Neural cell (in vitro differentiated cells): ENCODE results near the gene F13A1.

Source experiments
- EP300 ChIP-seq: fragments of 450-650 bp; conservative IDR thresholded peaks from 2 replicates; pipeline ENCODE4 v1.6.1; 2014; ENCODE audit warnings: antibody characterized with exemption, mild to moderate bottlenecking, moderate library complexity; ENCODE audit not compliant: poor library complexity, severe bottlenecking
- EZH2 ChIP-seq: fragments of 200-600, 300-800 bp; shearing (Covaris generic), sonication (generic); IDR thresholded peaks from 2 replicates; pipeline ENCODE4 v1.6.1; 2014; ENCODE audit warnings: antibody characterized with exemption, low read length, borderline replicate concordance, mild to moderate bottlenecking; ENCODE audit not compliant: insufficient read depth, poor library complexity, severe bottlenecking
- MXI1 ChIP-seq: fragments of 450-650 bp; conservative IDR thresholded peaks from 2 replicates; pipeline ENCODE4 v1.6.1; 2014; ENCODE audit warnings: antibody characterized with exemption, mild to moderate bottlenecking; ENCODE audit not compliant: poor library complexity, severe bottlenecking
- POLR2AphosphoS5 ChIP-seq: IDR thresholded peaks from 2 replicates; pipeline ENCODE4 v1.6.1; 2012
- RAD21 ChIP-seq: fragments of 450-650 bp; conservative IDR thresholded peaks from 2 replicates; pipeline ENCODE4 v1.6.1; 2014; ENCODE audit warnings: antibody characterized with exemption, mild to moderate bottlenecking, moderate library complexity
- TAF1 ChIP-seq: IDR thresholded peaks from 2 replicates; pipeline ENCODE4 v1.6.1; 2012; ENCODE audit warnings: low read depth
- TF ChIP-seq, protein P1 (sequence below): fragments of 450-650 bp; IDR thresholded peaks from 2 replicates; pipeline ENCODE4 v1.5.1; 2014; ENCODE audit warnings: antibody characterized with exemption, mild to moderate bottlenecking, moderate library complexity; ENCODE audit not compliant: poor library complexity, severe bottlenecking
- TF ChIP-seq, protein P2 (sequence below): IDR thresholded peaks from 2 replicates; pipeline ENCODE4 v1.6.1; 2012; ENCODE audit warnings: borderline replicate concordance

DNA sequence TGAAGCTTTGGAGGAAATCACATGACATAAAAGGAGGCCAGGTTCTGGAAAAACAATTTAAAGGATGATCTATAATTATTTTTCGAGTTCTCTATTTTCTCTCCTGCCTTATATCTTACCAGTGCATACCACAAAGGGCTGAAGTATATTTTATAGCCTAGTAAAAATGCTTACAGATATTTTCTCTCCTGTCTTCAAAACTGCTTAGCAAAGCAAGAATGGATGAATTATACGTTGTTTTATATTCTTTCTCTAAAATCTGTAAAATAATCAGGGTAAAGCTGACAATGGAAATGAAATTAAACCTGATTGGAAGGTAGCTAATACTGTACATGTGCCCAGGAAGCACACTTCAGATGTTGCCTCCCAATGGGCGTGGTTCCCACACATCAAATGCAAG lies 123.7 kb downstream of the F13A1 start:
- TF ChIP-seq EZH2 (no peak), POLR2AphosphoS5 (no peak), EP300 (no peak), RAD21 (no peak), MXI1 (no peak), TAF1 (no peak)
- TF ChIP-seq, protein P1, sequence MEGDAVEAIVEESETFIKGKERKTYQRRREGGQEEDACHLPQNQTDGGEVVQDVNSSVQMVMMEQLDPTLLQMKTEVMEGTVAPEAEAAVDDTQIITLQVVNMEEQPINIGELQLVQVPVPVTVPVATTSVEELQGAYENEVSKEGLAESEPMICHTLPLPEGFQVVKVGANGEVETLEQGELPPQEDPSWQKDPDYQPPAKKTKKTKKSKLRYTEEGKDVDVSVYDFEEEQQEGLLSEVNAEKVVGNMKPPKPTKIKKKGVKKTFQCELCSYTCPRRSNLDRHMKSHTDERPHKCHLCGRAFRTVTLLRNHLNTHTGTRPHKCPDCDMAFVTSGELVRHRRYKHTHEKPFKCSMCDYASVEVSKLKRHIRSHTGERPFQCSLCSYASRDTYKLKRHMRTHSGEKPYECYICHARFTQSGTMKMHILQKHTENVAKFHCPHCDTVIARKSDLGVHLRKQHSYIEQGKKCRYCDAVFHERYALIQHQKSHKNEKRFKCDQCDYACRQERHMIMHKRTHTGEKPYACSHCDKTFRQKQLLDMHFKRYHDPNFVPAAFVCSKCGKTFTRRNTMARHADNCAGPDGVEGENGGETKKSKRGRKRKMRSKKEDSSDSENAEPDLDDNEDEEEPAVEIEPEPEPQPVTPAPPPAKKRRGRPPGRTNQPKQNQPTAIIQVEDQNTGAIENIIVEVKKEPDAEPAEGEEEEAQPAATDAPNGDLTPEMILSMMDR: no peak
- TF ChIP-seq, protein P2, sequence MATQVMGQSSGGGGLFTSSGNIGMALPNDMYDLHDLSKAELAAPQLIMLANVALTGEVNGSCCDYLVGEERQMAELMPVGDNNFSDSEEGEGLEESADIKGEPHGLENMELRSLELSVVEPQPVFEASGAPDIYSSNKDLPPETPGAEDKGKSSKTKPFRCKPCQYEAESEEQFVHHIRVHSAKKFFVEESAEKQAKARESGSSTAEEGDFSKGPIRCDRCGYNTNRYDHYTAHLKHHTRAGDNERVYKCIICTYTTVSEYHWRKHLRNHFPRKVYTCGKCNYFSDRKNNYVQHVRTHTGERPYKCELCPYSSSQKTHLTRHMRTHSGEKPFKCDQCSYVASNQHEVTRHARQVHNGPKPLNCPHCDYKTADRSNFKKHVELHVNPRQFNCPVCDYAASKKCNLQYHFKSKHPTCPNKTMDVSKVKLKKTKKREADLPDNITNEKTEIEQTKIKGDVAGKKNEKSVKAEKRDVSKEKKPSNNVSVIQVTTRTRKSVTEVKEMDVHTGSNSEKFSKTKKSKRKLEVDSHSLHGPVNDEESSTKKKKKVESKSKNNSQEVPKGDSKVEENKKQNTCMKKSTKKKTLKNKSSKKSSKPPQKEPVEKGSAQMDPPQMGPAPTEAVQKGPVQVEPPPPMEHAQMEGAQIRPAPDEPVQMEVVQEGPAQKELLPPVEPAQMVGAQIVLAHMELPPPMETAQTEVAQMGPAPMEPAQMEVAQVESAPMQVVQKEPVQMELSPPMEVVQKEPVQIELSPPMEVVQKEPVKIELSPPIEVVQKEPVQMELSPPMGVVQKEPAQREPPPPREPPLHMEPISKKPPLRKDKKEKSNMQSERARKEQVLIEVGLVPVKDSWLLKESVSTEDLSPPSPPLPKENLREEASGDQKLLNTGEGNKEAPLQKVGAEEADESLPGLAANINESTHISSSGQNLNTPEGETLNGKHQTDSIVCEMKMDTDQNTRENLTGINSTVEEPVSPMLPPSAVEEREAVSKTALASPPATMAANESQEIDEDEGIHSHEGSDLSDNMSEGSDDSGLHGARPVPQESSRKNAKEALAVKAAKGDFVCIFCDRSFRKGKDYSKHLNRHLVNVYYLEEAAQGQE: no peak
